Measurements from ENCODE around the gene GDI2.

Gene GDI2

GRCh38 chr10:5835446-5836095 is 22.3 kb upstream of the GDI2 start:
- no peak for DNase-seq (ENCODE audit: low read depth)
- no peak overlapping the region for H3K4me3 ChIP-seq (ENCODE audit: control insufficient read depth, low read depth, low read length)
- no peak for TF ChIP-seq CTCF (IDR thresholded peaks at IDR 0.05; ENCODE audit: control insufficient read depth, insufficient read depth, low read depth, low read length, missing control alignments)

GRCh38 chr10:5833814-5834213 is 20.6 kb upstream of the GDI2 start:
- H3K4me3 ChIP-seq (ENCODE audit: control insufficient read depth, low read depth, low read length), result no peak overlapping the region
- TF ChIP-seq CTCF (IDR thresholded peaks at IDR 0.05; ENCODE audit: control insufficient read depth, insufficient read depth, low read depth, low read length, missing control alignments), result no peak
- DNase-seq (ENCODE audit: low read depth), result no peak

- no peak for DNase-seq (ENCODE audit: low read depth)
- no peak overlapping the region for H3K4me3 ChIP-seq (ENCODE audit: control insufficient read depth, low read depth, low read length)
- TF ChIP-seq CTCF (IDR thresholded peaks at IDR 0.05; ENCODE audit: control insufficient read depth, insufficient read depth, low read depth, low read length, missing control alignments), result no peak
Measured at GRCh38 chr10:5832946-5833345, 19.7 kb upstream of the GDI2 start.

GRCh38 chr10:5831446-5831782 is 18.2 kb upstream of the GDI2 start:
- no peak overlapping the region for H3K4me3 ChIP-seq (ENCODE audit: control insufficient read depth, low read depth, low read length)
- no peak for DNase-seq (ENCODE audit: low read depth)
- no peak for TF ChIP-seq CTCF (IDR thresholded peaks at IDR 0.05; ENCODE audit: control insufficient read depth, insufficient read depth, low read depth, low read length, missing control alignments)

- no peak for TF ChIP-seq CTCF (IDR thresholded peaks at IDR 0.05; ENCODE audit: control insufficient read depth, insufficient read depth, low read depth, low read length, missing control alignments)
- no peak overlapping the region for H3K4me3 ChIP-seq (ENCODE audit: control insufficient read depth, low read depth, low read length)
- no peak for DNase-seq (ENCODE audit: low read depth)
Measured at GRCh38 chr10:5830629-5831445, 17.6 kb upstream of the GDI2 start.

GRCh38 chr10:5829267-5829666 is 16.0 kb upstream of the GDI2 start:
- DNase-seq (ENCODE audit: low read depth), result no peak
- TF ChIP-seq CTCF (IDR thresholded peaks at IDR 0.05; ENCODE audit: control insufficient read depth, insufficient read depth, low read depth, low read length, missing control alignments), result no peak
- no peak overlapping the region for H3K4me3 ChIP-seq (ENCODE audit: control insufficient read depth, low read depth, low read length)

Measured in AG09309 (cell line).